A673 (cell line): Measurements from ENCODE around the gene CDH23. TPM values are rescaled to one million over a fixed set of nuclear protein-coding genes. Genes with fewer than 3 reads are reported as not detected.
A peak's percentile ranks its signal among the peaks of the same experiment; 100 is the strongest.

Experiments
- BruUV-seq: library from RNA; stranded (reverse); fragments of 400-500 nt; replicated peaks from 2 replicates; lab custom pipeline; 2021; lab: Mats Ljungman, UMichigan
- CTCF ChIA-PET: fragments of 300-600 bp; sonication (Branson Sonifier 250); formaldehyde crosslinking; loops from one replicate; lab custom pipeline; 2022; ENCODE audit warnings: antibody characterized with exemption; lab: Charles Lee
- POLR2A ChIA-PET: fragments of 300-600 bp; sonication (Branson Sonifier 250); formaldehyde crosslinking; loops from one replicate; lab custom pipeline; 2022; ENCODE audit warnings: antibody characterized with exemption; ENCODE audit not compliant: low non-redundant PET; lab: Charles Lee
- DNase-seq: peaks from one replicate; pipeline ENCODE4 v3.0.0-alpha.2; 2015; ENCODE audit warnings: low spot score
- H3K27ac ChIP-seq: fragments of 200-600 bp; sonication (generic); 2 replicates; pipeline ENCODE4 v1.5.1; 2016; ENCODE audit warnings: mixed run types, low read depth, mild to moderate bottlenecking, mixed read lengths, antibody characterized with exemption, low read length; ENCODE audit not compliant: poor library complexity, severe bottlenecking
- H3K27me3 ChIP-seq: fragments of 200-600 bp; sonication (generic); replicated peaks from 2 replicates; pipeline ENCODE4 v1.6.1; 2017; ENCODE audit warnings: mixed run types, low read depth, mild to moderate bottlenecking, mixed read lengths, antibody characterized with exemption, low read length; ENCODE audit not compliant: insufficient read depth, poor library complexity
- H3K36me3 ChIP-seq: fragments of 200-600 bp; sonication (generic); 2 replicates; pipeline ENCODE4 v1.6.1; 2016; ENCODE audit warnings: mixed run types, mild to moderate bottlenecking, mixed read lengths, antibody characterized with exemption, low read length; ENCODE audit not compliant: insufficient read depth, poor library complexity, severe bottlenecking
- H3K4me1 ChIP-seq: fragments of 200-600 bp; sonication (generic); 2 replicates; pipeline ENCODE4 v1.6.1; 2017; ENCODE audit warnings: mixed run types, mild to moderate bottlenecking, mixed read lengths, antibody characterized with exemption, low read length; ENCODE audit not compliant: insufficient read depth, poor library complexity, severe bottlenecking
- H3K4me3 ChIP-seq: fragments of 200-600 bp; sonication (generic); 2 replicates; pipeline ENCODE4 v1.5.1; 2016; ENCODE audit warnings: low read depth, mixed run types, mild to moderate bottlenecking, mixed read lengths, low read length; ENCODE audit not compliant: poor library complexity, severe bottlenecking
- H3K9me3 ChIP-seq: fragments of 200-600 bp; sonication (generic); 2 replicates; pipeline ENCODE4 v1.6.1; 2016; ENCODE audit warnings: mixed run types, low read depth, mild to moderate bottlenecking, mixed read lengths, antibody characterized with exemption, low read length; ENCODE audit not compliant: poor library complexity, severe bottlenecking
- CTCF ChIP-seq: fragments of 300-800, 200-600 bp; sonication (generic); conservative IDR thresholded peaks from 2 replicates; pipeline ENCODE4 v1.5.1; 2017; ENCODE audit warnings: low read depth, mild to moderate bottlenecking, antibody characterized with exemption, low read length, moderate library complexity, mixed read lengths
- EZH2 ChIP-seq: fragments of 200-600 bp; sonication (generic); IDR thresholded peaks from 2 replicates; pipeline ENCODE4 v1.6.1; 2017; ENCODE audit warnings: borderline replicate concordance, low read depth, mild to moderate bottlenecking, mixed read lengths, antibody characterized with exemption, low read length; ENCODE audit not compliant: poor library complexity, severe bottlenecking
- intact Hi-C: fragments of 100-400 bp; cut with micrococcal nuclease; formaldehyde crosslinking; loops from one replicate; pipeline ENCODE4 v1.10.0; 2022; ENCODE audit not compliant: unreplicated experiment
- total RNA-seq: library from RNA; stranded (reverse); gene quantifications from 2 replicates; pipeline ENCODE4 v1.2.3, GENCODE V29; 2021

The CDH23 gene
- total RNA-seq, 1 experiment from 2014 or later = 49.7 TPM

- Histone ChIP-seq H3K9me3 (no peaks in the 10 kb centered on the region), H3K4me1 (peaks cover 10% of the 10 kb centered on the region), H3K27ac (peak overlapping the region; percentile 56), H3K27me3 (no peaks in the 10 kb centered on the region), H3K4me3 (peak overlapping the region; percentile 67), H3K36me3 (no peaks in the 10 kb centered on the region)
- TF ChIP-seq CTCF (no peak), EZH2 (no peak)
- ChIA-PET POLR2A (interaction anchor here (0.6 kb wide), 1 partner anchor 304 kb away, joined by 3 read pairs; no protein-coding TSS in a partner anchor), CTCF (interaction anchor here (0.5 to 3.1 kb wide), 5 partner anchors 81 to 310 kb away, joined by 4 to 22 read pairs (median 5); no protein-coding TSS in a partner anchor)
- no TSS peak for BruUV-seq
- intact Hi-C loops = loop anchor here (5.0 kb wide), 1 partner anchor 300 kb away; no protein-coding TSS in a partner anchor
- peak; percentile 40 for DNase-seq
Measured at GRCh38 chr10:71397296-71398212, 834 bp downstream of the CDH23 start.

- no TSS peak for BruUV-seq
Measured at GRCh38 chr10:71398976-71399375, 2.3 kb downstream of the CDH23 start.

More at GRCh38 chr10:71398976-71399375, 2.3 kb downstream of the CDH23 start:
- intact Hi-C loops = loop anchor here (5.0 kb wide), 1 partner anchor 298 kb away; no protein-coding TSS in a partner anchor
- no peak overlapping the region for H3K27ac ChIP-seq
- CTCF ChIA-PET = no interaction called here
- H3K27me3 ChIP-seq = no peaks in the 10 kb centered on the region
- POLR2A ChIA-PET = interaction anchor here (0.6 kb wide), 2 partner anchors 9 to 428 kb away, joined by 4 to 8 read pairs; no protein-coding TSS in a partner anchor
- TF ChIP-seq EZH2 = no peak
- no peak for TF ChIP-seq CTCF
- H3K9me3 ChIP-seq = no peaks in the 10 kb centered on the region
- peaks cover 10% of the 10 kb centered on the region for H3K4me1 ChIP-seq
- no peaks in the 10 kb centered on the region for H3K36me3 ChIP-seq
- peak overlapping the region; percentile 67 for H3K4me3 ChIP-seq
- no peak for DNase-seq
